Right lobe of liver (tissue), 4 donors: Measurements from ENCODE around the gene PRKD2.

Experiments used
- CTCF ChIP-seq, 4 donors: fragments of 200-600 bp in 3 of 4; fragments of 450-650 bp in 1 of 4; IDR thresholded peaks; one replicate each; pipeline versions ENCODE4 v1.5.1 to v1.8.0; 2016 to 2022; ENCODE audit warnings: antibody characterized with exemption in 4 of 4, mild to moderate bottlenecking in 2 of 4
- POLR2A ChIP-seq: fragments of 450-650 bp; IDR thresholded peaks from one replicate; pipeline ENCODE4 v1.6.1; 2017; ENCODE audit warnings: antibody characterized with exemption, mild to moderate bottlenecking
- donor health status: DM: no; HTN: no; CAD: no.
- donor health status: DM: no; HTN: no; CAD: no.
- donor health status: DM: no; HTN: yes; CAD: no.

DNA sequence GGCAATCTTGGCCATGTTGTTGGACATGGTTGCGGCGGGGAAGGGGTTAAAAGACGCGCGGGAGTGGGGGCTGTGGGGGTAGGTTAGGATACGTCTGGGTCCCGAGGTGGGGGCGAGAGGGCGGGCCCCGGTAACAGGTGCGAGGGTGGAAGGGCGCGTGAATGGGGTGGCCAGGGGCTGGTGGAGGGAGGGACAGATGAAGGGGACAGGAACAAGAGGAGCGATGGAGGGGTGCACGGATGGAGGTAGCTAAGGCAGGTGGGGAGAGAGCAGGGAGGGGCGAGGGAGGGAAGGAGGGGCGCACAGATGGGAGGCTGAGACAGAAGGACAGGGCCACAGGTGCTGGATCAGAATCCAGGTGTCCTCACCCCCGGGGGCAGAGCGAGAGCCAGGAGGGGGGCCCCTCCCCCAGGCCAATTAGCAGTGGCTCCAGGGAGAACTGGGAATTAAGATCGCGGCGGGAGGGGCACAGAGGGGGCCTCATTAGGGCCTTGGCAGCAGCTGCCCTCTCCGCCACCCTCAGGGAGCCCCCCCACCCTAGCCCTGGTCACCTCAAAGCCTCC, 82.2 kb downstream of the PRKD2 start:
- TF ChIP-seq CTCF (IDR thresholded peaks at IDR 0.05) = no peak
- no peak for TF ChIP-seq POLR2A
